H1 (cell line): ENCODE results near the gene EXOC3L1. TPM values are rescaled to one million over a fixed set of nuclear protein-coding genes. Genes with fewer than 3 reads are reported as not detected.

Experiments
- CTCF ChIA-PET: fragments of 300-600 bp; sonication (Branson Sonifier 250); formaldehyde crosslinking; loops from one replicate; lab custom pipeline; 2021; ENCODE audit not compliant: partially characterized antibody; lab: Charles Lee
- POLR2A ChIA-PET: fragments of 300-600 bp; sonication (Branson Sonifier 250); formaldehyde crosslinking; loops from one replicate; lab custom pipeline; 2021; ENCODE audit warnings: inconsistent platforms; ENCODE audit not compliant: partially characterized antibody; lab: Charles Lee
- DNase-seq, 2 experiments: peaks; one replicate each; pipeline versions ENCODE4 v3.0.0 to v3.0.0-alpha.2; 2010 to 2022; ENCODE audit warnings: low spot score in 2 of 2, low read depth in 1 of 2, mixed read lengths in 1 of 2
- FAIRE-seq: peaks from 2 replicates; lab custom pipeline; 2011; peaks lifted over from hg19 to GRCh38; lab: Jason Lieb, UNC
- H2AFZ ChIP-seq: 2 replicates; pipeline ENCODE4 v1.8.1; 2012; ENCODE audit warnings: low read length, inconsistent platforms
- H2AK5ac ChIP-seq: 2 replicates; pipeline ENCODE4 v1.6.1; 2013; ENCODE audit warnings: low read depth, low read length
- H2BK120ac ChIP-seq: replicated peaks from 2 replicates; pipeline ENCODE3; 2013; ENCODE audit warnings: low read depth, low read length, inconsistent platforms
- H2BK12ac ChIP-seq: 2 replicates; pipeline ENCODE4 v1.6.1; 2013; ENCODE audit warnings: low read depth, low read length
- H2BK15ac ChIP-seq: 2 replicates; pipeline ENCODE4 v1.6.1; 2013; ENCODE audit warnings: low read length
- H2BK20ac ChIP-seq: 2 replicates; pipeline ENCODE4 v1.6.1; 2013; ENCODE audit warnings: low read length
- H2BK5ac ChIP-seq: 2 replicates; pipeline ENCODE4 v1.6.1; 2013; ENCODE audit warnings: low read depth, low read length
- H3K14ac ChIP-seq: 2 replicates; pipeline ENCODE4 v1.6.1; 2013; ENCODE audit warnings: inconsistent platforms; ENCODE audit not compliant: insufficient read length
- H3K18ac ChIP-seq: 2 replicates; pipeline ENCODE4 v1.6.1; 2013; ENCODE audit warnings: low read length; ENCODE audit errors: extremely low read depth
- H3K23ac ChIP-seq: 2 replicates; pipeline ENCODE4 v1.6.1; 2013; ENCODE audit warnings: inconsistent platforms; ENCODE audit not compliant: insufficient read length
- H3K23me2 ChIP-seq: 2 replicates; pipeline ENCODE4 v1.6.1; 2013; ENCODE audit warnings: low read depth, low read length
- H3K27ac ChIP-seq: 2 replicates; pipeline ENCODE4 v1.6.1; 2011; ENCODE audit warnings: low read depth, low read length, inconsistent platforms
- H3K27me3 ChIP-seq, 4 experiments: replicated peaks in 1 of 4; 1 replicate in 1 of 4; 2 replicates in 3 of 4; pipeline versions ENCODE4 v1.6.1 to v1.8.1; 2011 to 2013; ENCODE audit warnings: low read length in 3 of 4, mild to moderate bottlenecking in 3 of 4, inconsistent platforms in 2 of 4, mixed read lengths in 2 of 4, moderate library complexity in 1 of 4; ENCODE audit not compliant: control insufficient read depth in 3 of 4, insufficient read depth in 3 of 4; ENCODE audit errors: extremely low read depth in 1 of 4
- H3K36me3 ChIP-seq, 4 experiments: 2 replicates each; pipeline versions ENCODE4 v1.6.1 to v1.8.1; 2011 to 2013; ENCODE audit warnings: mild to moderate bottlenecking in 4 of 4, low read length in 3 of 4, moderate library complexity in 2 of 4, control low read depth in 1 of 4, inconsistent platforms in 1 of 4; ENCODE audit not compliant: insufficient read depth in 4 of 4, control insufficient read depth in 2 of 4
- H3K4ac ChIP-seq: replicated peaks from 2 replicates; pipeline ENCODE3; 2013; ENCODE audit warnings: low read length, low read depth, mixed read lengths, inconsistent platforms; ENCODE audit not compliant: insufficient read length
- H3K4me1 ChIP-seq, 4 experiments: replicated peaks in 1 of 4; 1 replicate in 1 of 4; 2 replicates in 3 of 4; pipeline versions ENCODE4 v1.6.1 to v1.8.1; 2011 to 2013; ENCODE audit warnings: low read length in 3 of 4, inconsistent platforms in 2 of 4, mixed read lengths in 1 of 4; ENCODE audit not compliant: insufficient read depth in 4 of 4, control insufficient read depth in 3 of 4
- H3K4me2 ChIP-seq, 2 experiments: 2 replicates each; pipeline versions ENCODE4 v1.6.1 to v1.8.1; 2011 to 2013; ENCODE audit warnings: low read depth in 2 of 2, low read length in 2 of 2, control low read depth in 1 of 2, inconsistent platforms in 1 of 2, mild to moderate bottlenecking in 1 of 2; ENCODE audit not compliant: insufficient read depth in 1 of 2
- H3K4me3 ChIP-seq, 4 experiments: fragments of 200-600, 300-600 bp in 1 of 4; sonication (generic), shearing (Covaris generic), sonication (Bioruptor Twin) in 1 of 4; 2 replicates each; pipeline versions ENCODE4 v1.5.1 to v1.8.1; 2011 to 2016; ENCODE audit warnings: low read length in 4 of 4, low read depth in 3 of 4, control low read depth in 2 of 4, inconsistent platforms in 2 of 4, mild to moderate bottlenecking in 2 of 4, mixed read lengths in 1 of 4, moderate library complexity in 1 of 4; ENCODE audit not compliant: insufficient read depth in 2 of 4; ENCODE audit errors: extremely low read depth in 1 of 4
- H3K56ac ChIP-seq: replicated peaks from 2 replicates; pipeline ENCODE3; 2013; ENCODE audit warnings: low read depth, mild to moderate bottlenecking, mixed read lengths, low read length, inconsistent platforms; ENCODE audit not compliant: insufficient read length
- H3K79me1 ChIP-seq: 2 replicates; pipeline ENCODE4 v1.6.1; 2013; ENCODE audit warnings: low read depth, low read length, control low read depth
- H3K79me2 ChIP-seq, 2 experiments: 2 replicates each; pipeline versions ENCODE4 v1.6.1 to v1.8.1; 2012 to 2013; ENCODE audit warnings: low read length in 2 of 2, mild to moderate bottlenecking in 2 of 2, inconsistent platforms in 1 of 2; ENCODE audit not compliant: insufficient read depth in 2 of 2, control insufficient read depth in 1 of 2
- H3K9ac ChIP-seq, 4 experiments: replicated peaks in 1 of 4; 1 replicate in 1 of 4; 2 replicates in 3 of 4; pipeline versions ENCODE4 v1.6.1 to v1.8.1; 2011 to 2013; ENCODE audit warnings: low read depth in 3 of 4, low read length in 3 of 4, control low read depth in 2 of 4, mild to moderate bottlenecking in 2 of 4, moderate library complexity in 2 of 4, inconsistent platforms in 1 of 4; ENCODE audit errors: extremely low read depth in 1 of 4
- H3K9me3 ChIP-seq, 2 experiments: 2 replicates each; pipeline versions ENCODE4 v1.6.1 to v1.8.1; 2012 to 2013; ENCODE audit warnings: mild to moderate bottlenecking in 2 of 2, moderate library complexity in 2 of 2, control low read depth in 1 of 2, inconsistent platforms in 1 of 2, low read depth in 1 of 2, low read length in 1 of 2, mixed read lengths in 1 of 2; ENCODE audit not compliant: insufficient read depth in 2 of 2
- H4K20me1 ChIP-seq, 2 experiments: replicated peaks in 1 of 2; 2 replicates each; pipeline versions ENCODE3 to v1.8.1; 2011 to 2013; ENCODE audit warnings: inconsistent platforms in 2 of 2, low read length in 2 of 2, mild to moderate bottlenecking in 1 of 2; ENCODE audit not compliant: insufficient read depth in 2 of 2, control insufficient read depth in 1 of 2
- H4K5ac ChIP-seq: 2 replicates; pipeline ENCODE4 v1.6.1; 2013; ENCODE audit warnings: low read length, low read depth, mixed read lengths, inconsistent platforms; ENCODE audit not compliant: insufficient read length
- H4K8ac ChIP-seq: 2 replicates; pipeline ENCODE4 v1.8.0; 2013; ENCODE audit warnings: mild to moderate bottlenecking, moderate library complexity, low read length, inconsistent platforms; ENCODE audit not compliant: insufficient read depth; ENCODE audit errors: extremely low read depth
- H4K91ac ChIP-seq: replicated peaks from 2 replicates; pipeline ENCODE3; 2013; ENCODE audit warnings: low read length, mixed read lengths, inconsistent platforms; ENCODE audit not compliant: insufficient read length
- CBX8 ChIP-seq: fragments of 300-800, 300-1000 bp; sonication (generic); IDR thresholded peaks from 2 replicates; pipeline ENCODE4 v1.7.1; 2016; ENCODE audit warnings: low read depth, low read length, borderline replicate concordance
- EGR1 ChIP-seq: IDR thresholded peaks from 2 replicates; pipeline ENCODE4 v1.6.1; 2011; ENCODE audit warnings: low read depth, low read length, borderline replicate concordance
- EZH2 ChIP-seq: fragments of 200-600 bp; sonication (generic); IDR thresholded peaks from 2 replicates; pipeline ENCODE4 v1.7.1; 2012; ENCODE audit warnings: low read depth, mild to moderate bottlenecking, moderate library complexity, low read length, inconsistent platforms; ENCODE audit not compliant: severe bottlenecking
- KDM1A ChIP-seq: fragments of 200-600, 300-600 bp; sonication (generic); IDR thresholded peaks from 2 replicates; pipeline ENCODE4 v1.7.1; 2016; ENCODE audit warnings: mild to moderate bottlenecking, low read length, borderline replicate concordance
- PHF8 ChIP-seq: fragments of 200-600 bp; sonication (generic); conservative IDR thresholded peaks from 2 replicates; pipeline ENCODE4 v1.7.1; 2012; ENCODE audit warnings: low read depth, mild to moderate bottlenecking, inconsistent platforms, low read length, moderate library complexity
- RAD21 ChIP-seq, 2 experiments: IDR thresholded peaks in 1 of 2; conservative IDR thresholded peaks in 1 of 2; 2 replicates each; pipeline ENCODE4 v1.6.1; 2011; ENCODE audit warnings: low read depth in 2 of 2, low read length in 2 of 2, improper control_type of control experiment in 1 of 2, inconsistent platforms in 1 of 2, mild to moderate bottlenecking in 1 of 2, moderate library complexity in 1 of 2
- SAP30 ChIP-seq: fragments of 300-600 bp; sonication (generic); IDR thresholded peaks from 2 replicates; pipeline ENCODE4 v1.7.1; 2012; ENCODE audit warnings: low read length, moderate library complexity, mild to moderate bottlenecking, inconsistent platforms; ENCODE audit not compliant: insufficient read depth, insufficient replicate concordance
- SIN3A ChIP-seq, 2 experiments: IDR thresholded peaks in 1 of 2; conservative IDR thresholded peaks in 1 of 2; 2 replicates each; pipeline ENCODE4 v1.6.1; 2011 to 2012; ENCODE audit warnings: low read length in 2 of 2, improper control_type of control experiment in 1 of 2, low read depth in 1 of 2, mild to moderate bottlenecking in 1 of 2
- TBP ChIP-seq: IDR thresholded peaks from 2 replicates; pipeline ENCODE4 v1.6.1; 2011; ENCODE audit warnings: low read depth, low read length, improper control_type of control experiment
- WGBS, 2 experiments: shearing (Covaris generic) in 1 of 2; methylation state at CpG; one replicate each; pipeline versions ENCODE4 v1.1.6 to v1.1.7; 2013 to 2015; ENCODE audit warnings: low lambda C conversion rate in 2 of 2, mixed read lengths in 2 of 2, inconsistent platforms in 1 of 2, low coverage in 1 of 2, missing lambda C conversion rate in 1 of 2; ENCODE audit not compliant: insufficient replicate concordance in 2 of 2, insufficient coverage in 1 of 2, insufficient read length in 1 of 2; ENCODE audit errors: extremely low coverage in 1 of 2, missing lambda C conversion rate in 1 of 2; 5-methylcytosine and 5-hydroxymethylcytosine counted together
- polyA plus RNA-seq, 7 experiments: library from polyadenylated mRNA; depleted of rRNA in 3 of 7; stranded (reverse) in 5 of 7; unstranded in 2 of 7; fragments of >200 nt in 5 of 7; fragments of 200-250 nt in 2 of 7; gene quantifications; 1 replicate in 5 of 7; 2 replicates in 1 of 7; 4 replicates in 1 of 7; pipeline versions ENCODE4 v1.2.1 to v1.2.3, GENCODE V29; 2011 to 2013; ENCODE audit warnings: missing spikeins in 2 of 7, mixed read lengths in 2 of 7
- total RNA-seq: library from RNA; stranded (reverse); fragmentation: NEBNext Ultra II Directional; extraction: Animal tissue kit (Norgen Biotek cat#: 25700); gene quantifications from 2 replicates; pipeline ENCODE4 v1.2.1, GENCODE V29; 2021

Gene EXOC3L1
- total and polyA plus RNA-seq, 2 of the 8 experiments (the other 6 are each of a cell fraction or from before 2014, with no cell fraction given): 1.3 TPM

- ChIA-PET POLR2A (interaction anchor here (0.6 to 2.2 kb wide), 14 partner anchors 9 to 65 kb away, joined by 3 to 12 read pairs (median 3); partner anchors contain the start of genes EXOC3L1, FHOD1, MATCAP1 and NOL3), CTCF (interaction anchor here (0.6 to 8.7 kb wide), 27 partner anchors 12 to 248 kb away, joined by 3 to 111 read pairs (median 5); partner anchors contain the start of genes EXOC3L1, MATCAP1, NOL3 and TMEM208)
- Histone ChIP-seq H2BK120ac (no peak within 1 kb of the TSS), H3K56ac (peak within 1 kb of the TSS; percentile 56), H2AK5ac (no peak within 1 kb of the TSS), H2BK5ac (peak within 1 kb of the TSS; percentile 91; the same call in 1 of the 2 replicates), H3K79me1 (no peaks in the 10 kb centered on the region), H3K9ac (peak within 1 kb of the TSS in 2 of 4 experiments; percentile 31 to 44; a peak in 3 of 7 replicates), H3K4me2 (peak within 1 kb of the TSS; percentile 61 to 99), H3K4me3 (peak within 1 kb of the TSS; percentile 40 to 75 (median 63)), H3K23me2 (peaks cover 6% of the 10 kb centered on the region; the same call in 1 of the 2 replicates), H3K36me3 (peaks cover 18 to 38% (median 34%) of the 10 kb centered on the region in 4 experiments), H4K5ac (peak within 1 kb of the TSS; percentile 67), H3K27me3 (no peaks in the 10 kb centered on the region), H3K14ac (no peak within 1 kb of the TSS), H3K23ac (no peak within 1 kb of the TSS), H3K27ac (no peak within 1 kb of the TSS), H4K20me1 (peaks cover 1 to 17% of the 10 kb centered on the region in 2 experiments), H3K9me3 (no peaks in the 10 kb centered on the region), H3K18ac (peak within 1 kb of the TSS; percentile 83), H3K4ac (no peak within 1 kb of the TSS), H2BK20ac (no peak within 1 kb of the TSS), H4K8ac (peak within 1 kb of the TSS; percentile 89), H2BK12ac (no peak within 1 kb of the TSS; the same call in 1 of the 2 replicates), H2AFZ (peak within 1 kb of the TSS; percentile 91; the same call in 1 of the 2 replicates), H4K91ac (peak within 1 kb of the TSS; percentile 93), H3K4me1 (peaks cover 0 to 12% (median 8%) of the 10 kb centered on the region in 4 experiments; a peak in 4 of 7 replicates), H2BK15ac (no peak within 1 kb of the TSS), H3K79me2 (no peaks in the 10 kb centered on the region)
- 2% methylated on average over 19 of the region's 61 CpGs; no CpG with 5 or more reads in 1 of the 2 experiments for WGBS, 2 experiments
- DNase-seq (peak in 1 of 2 experiments; percentile 85), FAIRE-seq (no peak)
- TF ChIP-seq EGR1 (no peak), SIN3A (conservative IDR thresholded peaks at IDR 0.05 in 1 of 2, IDR thresholded peaks at IDR 0.05 in 1 of 2; ENCODE audit: low read depth in 1 of 2, low read length in 2 of 2) (peak in 1 of 2 experiments; percentile 86; a peak in 2 of 4 replicates), CBX8 (no peak), EZH2 (no peak), KDM1A (no peak), TBP (peak; percentile 16; the same call in 1 of the 2 replicates), SAP30 (no peak), PHF8 (peak; percentile 53; the same call in 1 of the 2 replicates), RAD21 (IDR thresholded peaks at IDR 0.05 in 1 of 2, conservative IDR thresholded peaks at IDR 0.05 in 1 of 2; ENCODE audit: low read depth in 2 of 2, low read length in 2 of 2) (peak; percentile 24 to 57; a peak in 3 of 4 replicates)
These were observed 9.3 kb upstream of the EXOC3L1 start, which contains the start of gene ELMO3 for GRCh38 chr16:67199011-67199807. TSS of gene ELMO3 (plus strand) at chr16:67199131. CDS start at chr16:67199327, 196 bp downstream.
